Activated naive CD4-positive, alpha-beta T cell treated with Interleukin-2 at 50 U/mL for 16 hours (primary cell): ENCODE data around the gene EXOC2.

Experiments used
- DNase-seq: peaks from one replicate; pipeline ENCODE4 v3.0.0-alpha.2; 2020

The EXOC2 gene

GRCh38 chr6:518218-518617, 174.7 kb downstream of the EXOC2 start:
- no peak for DNase-seq

- DNase-seq, result no peak
Observed at GRCh38 chr6:516213-516612, 176.7 kb downstream of the EXOC2 start.

- no peak for DNase-seq
Observed at GRCh38 chr6:515267-515666, 177.7 kb downstream of the EXOC2 start.

GRCh38 chr6:514396-514978, 178.5 kb downstream of the EXOC2 start:
- no peak for DNase-seq

GRCh38 chr6:513961-514360, 179.0 kb downstream of the EXOC2 start:
- DNase-seq, result no peak

- no peak for DNase-seq
Observed at GRCh38 chr6:513058-513457, 179.9 kb downstream of the EXOC2 start.

- DNase-seq, result no peak
Observed at GRCh38 chr6:511488-512137, 181.3 kb downstream of the EXOC2 start.

GRCh38 chr6:509676-510075, 183.3 kb downstream of the EXOC2 start:
- DNase-seq, result no peak

- DNase-seq, result no peak
Observed at GRCh38 chr6:508614-509013, 184.3 kb downstream of the EXOC2 start.

GRCh38 chr6:508006-508405, 184.9 kb downstream of the EXOC2 start:
- no peak for DNase-seq

- no peak for DNase-seq
Observed at GRCh38 chr6:506920-507622, 185.9 kb downstream of the EXOC2 start.

GRCh38 chr6:506508-506907, 186.4 kb downstream of the EXOC2 start:
- DNase-seq, result peak; percentile 68

GRCh38 chr6:505374-505773, 187.6 kb downstream of the EXOC2 start:
- DNase-seq, result no peak

- DNase-seq, result no peak
Observed at GRCh38 chr6:504446-504980, 188.4 kb downstream of the EXOC2 start.

GRCh38 chr6:503610-504362, 189.2 kb downstream of the EXOC2 start:
- DNase-seq, result no peak

GRCh38 chr6:502761-503160, 190.2 kb downstream of the EXOC2 start:
- DNase-seq, result no peak

GRCh38 chr6:501891-502601, 190.9 kb downstream of the EXOC2 start:
- DNase-seq, result peak; percentile 82

- DNase-seq, result peak; percentile 53
Observed at GRCh38 chr6:499617-500016, 193.3 kb downstream of the EXOC2 start.

- peak; percentile 60 for DNase-seq
Observed at GRCh38 chr6:498795-499231, 194.1 kb downstream of the EXOC2 start.

GRCh38 chr6:497258-497657, 195.7 kb downstream of the EXOC2 start:
- DNase-seq, result no peak

GRCh38 chr6:496649-497048, 196.3 kb downstream of the EXOC2 start:
- no peak for DNase-seq

GRCh38 chr6:494394-494793, 198.5 kb downstream of the EXOC2 start:
- DNase-seq, result peak; percentile 53

- DNase-seq, result no peak
Observed at GRCh38 chr6:493840-494239, 199.1 kb downstream of the EXOC2 start.
